Vagina (tissue), 2 donors: ENCODE measurements around the gene BBS5. TPM values are rescaled to one million over a fixed set of nuclear protein-coding genes. Genes with fewer than 3 reads are reported as not detected.

Experiments used
- DNase-seq, 2 donors: peaks; one replicate each; pipeline ENCODE4 v3.0.0-alpha.2; 2017; ENCODE audit errors: extremely low spot score in 2 of 2
- H3K27ac ChIP-seq: fragments of 200-600 bp; sonication (generic); one replicate; pipeline ENCODE4 v1.5.1; 2019
- H3K27me3 ChIP-seq: fragments of 200-600 bp; sonication (generic); one replicate; pipeline ENCODE4 v1.5.1; 2019
- H3K36me3 ChIP-seq, 2 donors: fragments of 200-600 bp; sonication (generic); one replicate each; pipeline ENCODE4 v1.5.1; 2017 to 2019
- H3K4me1 ChIP-seq: fragments of 200-600 bp; sonication (generic); one replicate; pipeline ENCODE4 v1.5.1; 2019
- H3K4me3 ChIP-seq, 2 donors: fragments of 200-600 bp; sonication (generic); 1 replicate in 1 of 2; 2 replicates in 1 of 2; pipeline ENCODE4 v1.5.1; 2016 to 2019
- H3K9me3 ChIP-seq: fragments of 200-600 bp; sonication (generic); one replicate; pipeline ENCODE4 v1.5.1; 2019
- POLR2A ChIP-seq, 2 donors: fragments of 450-650 bp; IDR thresholded peaks; one replicate each; pipeline ENCODE4 v1.6.1; 2017; ENCODE audit warnings: antibody characterized with exemption in 2 of 2, mild to moderate bottlenecking in 2 of 2, moderate library complexity in 2 of 2
- POLR2AphosphoS5 ChIP-seq, 2 donors: sonication (generic); formaldehyde crosslinking; IDR thresholded peaks; one replicate each; pipeline ENCODE4 v1.9.0; 2017; ENCODE audit warnings: antibody characterized with exemption in 2 of 2, mild to moderate bottlenecking in 2 of 2, low read depth in 1 of 2; ENCODE audit not compliant: insufficient read depth in 1 of 2
- intact Hi-C: fragments of 100-400 bp; cut with DNase I; formaldehyde crosslinking; loops from one replicate; pipeline ENCODE4 v1.15.1; 2023
- total RNA-seq: library from RNA; depleted of rRNA; stranded (reverse); fragments of >200 nt; gene quantifications from one replicate; pipeline ENCODE4 v1.2.3, GENCODE V29; 2016
- TF ChIP-seq, protein P1 (sequence below), 3 experiments: fragments of 450-650 bp in 2 of 3; fragments of 200-600 bp in 1 of 3; sonication (generic) in 1 of 3; IDR thresholded peaks; one replicate each; pipeline ENCODE4 v1.5.1; 2017 to 2019; ENCODE audit warnings: antibody characterized with exemption in 3 of 3, mild to moderate bottlenecking in 2 of 3, moderate library complexity in 2 of 3

BBS5 gene
- total RNA-seq, 1 donor from 2014 or later, result 4.7 TPM

DNA sequence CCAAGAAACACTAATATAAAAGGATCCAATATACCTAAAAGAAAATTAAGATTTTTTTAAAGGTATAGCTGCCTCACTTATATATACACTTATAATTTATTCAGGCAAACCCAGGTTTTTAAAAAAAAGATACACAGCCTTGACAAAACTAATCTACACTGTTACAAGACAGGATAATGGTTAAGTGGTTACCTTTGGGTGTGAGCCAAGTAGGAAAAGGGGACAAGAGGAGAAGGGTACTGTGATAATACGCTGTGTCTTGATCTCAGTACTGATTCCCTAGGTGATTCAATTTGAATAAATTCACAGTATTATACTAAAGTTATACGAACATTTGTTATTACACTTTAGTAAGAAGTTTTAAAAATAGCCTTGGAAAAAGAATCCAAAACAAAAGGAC, 60.9 kb downstream of the BBS5 start:
- Histone ChIP-seq H3K9me3 (no peaks in the 10 kb centered on the region), H3K36me3 (peaks cover 0 to 5% of the 10 kb centered on the region in 2 donors)

DNA sequence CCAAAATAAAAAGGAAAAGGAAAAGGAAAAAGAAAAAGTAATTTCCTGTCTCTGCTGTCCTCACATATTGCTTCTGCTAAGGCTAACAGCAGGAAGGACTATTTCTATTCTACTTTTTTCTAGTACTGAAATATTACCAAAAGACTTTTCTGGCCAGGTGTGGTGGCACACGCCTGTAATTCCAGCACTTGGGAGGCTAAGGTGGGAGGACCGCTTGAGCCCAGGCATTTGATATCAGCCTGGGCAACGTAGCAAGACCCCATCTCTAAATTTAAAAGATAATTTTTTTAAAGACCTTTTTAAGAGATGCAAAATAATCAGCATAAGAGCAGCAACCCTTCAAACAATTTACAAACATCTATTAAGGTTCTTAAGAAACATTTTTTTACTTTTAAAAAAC, 63.1 kb downstream of the BBS5 start:
- Histone ChIP-seq H3K4me3 (no peak overlapping the region), H3K9me3 (no peaks in the 10 kb centered on the region), H3K27ac (no peak overlapping the region), H3K27me3 (no peaks in the 10 kb centered on the region), H3K36me3 (peaks cover 0 to 5% of the 10 kb centered on the region in 2 donors), H3K4me1 (no peaks in the 10 kb centered on the region)
- TF ChIP-seq POLR2AphosphoS5 (IDR thresholded peaks at IDR 0.05; ENCODE audit: insufficient read depth in 1 of 2, low read depth in 1 of 2) (no peak), POLR2A (IDR thresholded peaks at IDR 0.05) (no peak)
- TF ChIP-seq, protein P1, sequence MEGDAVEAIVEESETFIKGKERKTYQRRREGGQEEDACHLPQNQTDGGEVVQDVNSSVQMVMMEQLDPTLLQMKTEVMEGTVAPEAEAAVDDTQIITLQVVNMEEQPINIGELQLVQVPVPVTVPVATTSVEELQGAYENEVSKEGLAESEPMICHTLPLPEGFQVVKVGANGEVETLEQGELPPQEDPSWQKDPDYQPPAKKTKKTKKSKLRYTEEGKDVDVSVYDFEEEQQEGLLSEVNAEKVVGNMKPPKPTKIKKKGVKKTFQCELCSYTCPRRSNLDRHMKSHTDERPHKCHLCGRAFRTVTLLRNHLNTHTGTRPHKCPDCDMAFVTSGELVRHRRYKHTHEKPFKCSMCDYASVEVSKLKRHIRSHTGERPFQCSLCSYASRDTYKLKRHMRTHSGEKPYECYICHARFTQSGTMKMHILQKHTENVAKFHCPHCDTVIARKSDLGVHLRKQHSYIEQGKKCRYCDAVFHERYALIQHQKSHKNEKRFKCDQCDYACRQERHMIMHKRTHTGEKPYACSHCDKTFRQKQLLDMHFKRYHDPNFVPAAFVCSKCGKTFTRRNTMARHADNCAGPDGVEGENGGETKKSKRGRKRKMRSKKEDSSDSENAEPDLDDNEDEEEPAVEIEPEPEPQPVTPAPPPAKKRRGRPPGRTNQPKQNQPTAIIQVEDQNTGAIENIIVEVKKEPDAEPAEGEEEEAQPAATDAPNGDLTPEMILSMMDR (IDR thresholded peaks at IDR 0.05), result no peak
- intact Hi-C loops, result no loop called here
- no peak for DNase-seq

More for the DNA sequence above, 60.9 kb downstream of the BBS5 start:
- no peak for DNase-seq
- no peak for TF ChIP-seq POLR2A (IDR thresholded peaks at IDR 0.05)
- TF ChIP-seq POLR2AphosphoS5 (IDR thresholded peaks at IDR 0.05; ENCODE audit: insufficient read depth in 1 of 2, low read depth in 1 of 2), result no peak
- TF ChIP-seq, protein P1 (IDR thresholded peaks at IDR 0.05), result no peak
- no peaks in the 10 kb centered on the region for H3K27me3 ChIP-seq
- no peak overlapping the region for H3K4me3 ChIP-seq
- no peak overlapping the region for H3K27ac ChIP-seq
- intact Hi-C loops, result no loop called here
- H3K4me1 ChIP-seq, result no peaks in the 10 kb centered on the region

DNA sequence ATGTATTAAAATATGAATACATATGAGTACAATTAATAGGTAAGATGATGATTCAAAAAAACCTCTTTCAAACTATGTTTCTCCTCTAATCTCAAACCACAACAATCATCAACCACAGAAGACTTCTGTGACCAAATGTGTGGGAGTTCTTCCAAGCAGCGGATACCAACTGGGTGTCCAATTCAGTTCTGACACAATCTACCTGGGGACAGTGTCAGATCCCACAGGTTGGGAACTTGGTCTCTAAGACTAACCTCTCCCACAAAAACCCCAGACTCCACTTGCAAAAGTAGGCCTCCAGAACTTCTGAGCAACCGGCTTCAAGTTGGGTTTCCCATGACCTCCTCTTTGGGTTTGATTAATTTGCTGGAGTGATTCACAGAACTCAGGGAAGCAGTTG, 67.5 kb downstream of the BBS5 start:
- Histone ChIP-seq H3K4me3 (no peak overlapping the region), H3K27me3 (no peaks in the 10 kb centered on the region), H3K36me3 (peaks cover 0 to 5% of the 10 kb centered on the region in 2 donors), H3K27ac (no peak overlapping the region), H3K9me3 (no peaks in the 10 kb centered on the region), H3K4me1 (no peaks in the 10 kb centered on the region)
- intact Hi-C loops, result no loop called here
- no peak for TF ChIP-seq POLR2AphosphoS5 (IDR thresholded peaks at IDR 0.05; ENCODE audit: insufficient read depth in 1 of 2, low read depth in 1 of 2)
- TF ChIP-seq POLR2A (IDR thresholded peaks at IDR 0.05), result no peak
- TF ChIP-seq, protein P1 (IDR thresholded peaks at IDR 0.05), result no peak
- DNase-seq, result no peak

Other genes with a start within 250 kb of the BBS5 start
- gene LRP2, start 117.0 kb upstream of the BBS5 start, total RNA-seq, result not detected
- 0.49 TPM for gene KLHL41, start 30.2 kb downstream of the BBS5 start, total RNA-seq
- gene FASTKD1, start 94.4 kb downstream of the BBS5 start, total RNA-seq, result 17.7 TPM
- gene PPIG, start 104.9 kb downstream of the BBS5 start, total RNA-seq, result 48.1 TPM
- gene CFAP210, start 214.9 kb downstream of the BBS5 start, total RNA-seq, result 0.49 TPM
- 4.7 TPM for gene PHOSPHO2, start 215.0 kb downstream of the BBS5 start, total RNA-seq